OCI-LY7 (cell line): ENCODE data around the gene EPB41L4A.

ENCODE experiments used
- CTCF ChIP-seq: fragments of 200-600 bp; sonication (generic); conservative IDR thresholded peaks from 2 replicates; pipeline ENCODE4 v1.5.1; 2014; ENCODE audit warnings: mild to moderate bottlenecking, antibody characterized with exemption, low read length, moderate library complexity, mixed read lengths
- EZH2phosphoT487 ChIP-seq: fragments of 200-600 bp; sonication (generic); IDR thresholded peaks from 2 replicates; pipeline ENCODE4 v1.6.1; 2018; ENCODE audit warnings: low read depth, borderline replicate concordance, mild to moderate bottlenecking, mixed run types, antibody characterized with exemption, low read length, moderate library complexity, mixed read lengths

DNA sequence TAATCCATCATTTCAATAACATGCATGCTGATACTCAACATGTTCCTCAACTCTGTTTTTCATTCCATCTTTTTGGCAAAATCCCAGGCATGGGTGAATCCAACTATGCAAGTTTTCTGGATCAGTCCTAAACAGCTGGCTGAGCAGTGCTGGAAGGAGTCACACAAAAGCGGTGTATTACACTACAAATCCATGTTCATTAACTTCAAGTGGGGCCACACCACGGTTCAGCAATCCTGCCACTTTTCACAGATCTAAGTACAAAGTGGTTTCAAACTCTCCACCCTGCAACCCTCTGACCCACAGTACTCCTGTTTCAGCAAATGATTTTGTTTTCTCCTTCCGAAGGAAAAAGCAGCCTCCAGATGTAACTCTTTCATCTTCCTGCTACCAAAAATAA is 222.5 kb downstream of the EPB41L4A start:
- no peak for TF ChIP-seq CTCF
- TF ChIP-seq EZH2phosphoT487 = no peak
